Suprapubic skin (tissue), 4 donors: ENCODE data around the gene ATL2. TPM values are rescaled to one million over a fixed set of nuclear protein-coding genes. Genes with fewer than 3 reads are reported as not detected.

Experiments used
- DNase-seq, 2 donors: peaks; one replicate each; pipeline ENCODE4 v3.0.0-alpha.2; 2019; ENCODE audit warnings: low spot score in 2 of 2
- H3K27ac ChIP-seq: fragments of 200-600 bp; sonication (generic); one replicate; pipeline ENCODE4 v1.5.1; 2019
- H3K27me3 ChIP-seq: fragments of 200-600 bp; sonication (generic); one replicate; pipeline ENCODE4 v1.5.1; 2019
- H3K36me3 ChIP-seq: fragments of 200-600 bp; sonication (generic); one replicate; pipeline ENCODE4 v1.5.1; 2019
- H3K4me1 ChIP-seq: fragments of 200-600 bp; sonication (generic); one replicate; pipeline ENCODE4 v1.5.1; 2019
- H3K4me3 ChIP-seq: fragments of 200-600 bp; sonication (generic); one replicate; pipeline ENCODE4 v1.5.1; 2019; ENCODE audit warnings: mild to moderate bottlenecking
- H3K9me3 ChIP-seq: fragments of 200-600 bp; sonication (generic); one replicate; pipeline ENCODE4 v1.5.1; 2019
- EP300 ChIP-seq: sonication (generic); formaldehyde crosslinking; IDR thresholded peaks from one replicate; pipeline ENCODE4 v1.6.1; 2017; ENCODE audit warnings: antibody characterized with exemption
- POLR2A ChIP-seq, 2 donors: fragments of 450-650 bp; IDR thresholded peaks; one replicate each; pipeline ENCODE4 v1.6.1; 2017; ENCODE audit warnings: antibody characterized with exemption in 2 of 2, mild to moderate bottlenecking in 2 of 2, moderate library complexity in 2 of 2
- POLR2AphosphoS5 ChIP-seq, 3 donors: sonication (generic); formaldehyde crosslinking; IDR thresholded peaks; one replicate each; pipeline ENCODE4 v1.6.1; 2017; ENCODE audit warnings: antibody characterized with exemption in 3 of 3
- WGBS: methylation state at CpG from one replicate; pipeline ENCODE4 v1.1.5; 2018; 5-methylcytosine and 5-hydroxymethylcytosine counted together
- total RNA-seq, 4 donors: library from RNA; depleted of rRNA; stranded (reverse); fragments of >200 nt; gene quantifications; one replicate each; pipeline ENCODE4 v1.1.0, GENCODE V29; 2016
- TF ChIP-seq, protein P1 (sequence below), 2 donors: fragments of 200-600 bp in 1 of 2; fragments of 450-650 bp in 1 of 2; sonication (generic) in 1 of 2; IDR thresholded peaks; one replicate each; pipeline ENCODE4 v1.5.1; 2016 to 2019; ENCODE audit warnings: antibody characterized with exemption in 2 of 2, mild to moderate bottlenecking in 1 of 2, moderate library complexity in 1 of 2

ATL2 gene
- total RNA-seq, 4 donors from 2014 or later, result 144 to 230 (median 170) TPM

DNA sequence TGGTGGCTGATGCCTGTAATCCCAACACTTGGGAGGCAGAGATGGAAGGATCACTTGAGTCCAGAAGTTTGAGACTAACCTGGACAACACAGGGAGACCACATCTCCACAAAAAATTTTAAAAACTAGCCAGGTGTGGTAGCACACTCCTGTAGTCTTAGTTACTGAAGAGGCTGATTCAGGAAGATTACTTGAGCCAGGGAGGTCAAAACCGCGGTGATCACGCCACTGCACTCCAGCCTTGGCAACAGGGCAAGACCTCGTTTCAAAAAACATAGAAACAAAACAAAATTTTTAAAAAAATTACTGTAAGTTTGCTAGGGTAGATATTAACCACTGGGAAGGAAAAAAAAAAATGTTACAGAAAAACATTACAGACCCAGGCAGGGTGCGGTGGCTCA, 5.8 kb downstream of the ATL2 start:
- no peaks in the 10 kb centered on the region for H3K9me3 ChIP-seq
- 79% methylated on average over 5 of the region's 5 CpGs for WGBS
- no peaks in the 10 kb centered on the region for H3K27me3 ChIP-seq
- no peak overlapping the region for H3K4me3 ChIP-seq
- H3K4me1 ChIP-seq, result peaks cover 45% of the 10 kb centered on the region
- H3K36me3 ChIP-seq, result no peaks in the 10 kb centered on the region
- DNase-seq, result no peak
- no peak overlapping the region for H3K27ac ChIP-seq
- no peak for TF ChIP-seq POLR2A (IDR thresholded peaks at IDR 0.05)
- TF ChIP-seq POLR2AphosphoS5 (IDR thresholded peaks at IDR 0.05), result no peak
- no peak for TF ChIP-seq EP300
- TF ChIP-seq, protein P1, sequence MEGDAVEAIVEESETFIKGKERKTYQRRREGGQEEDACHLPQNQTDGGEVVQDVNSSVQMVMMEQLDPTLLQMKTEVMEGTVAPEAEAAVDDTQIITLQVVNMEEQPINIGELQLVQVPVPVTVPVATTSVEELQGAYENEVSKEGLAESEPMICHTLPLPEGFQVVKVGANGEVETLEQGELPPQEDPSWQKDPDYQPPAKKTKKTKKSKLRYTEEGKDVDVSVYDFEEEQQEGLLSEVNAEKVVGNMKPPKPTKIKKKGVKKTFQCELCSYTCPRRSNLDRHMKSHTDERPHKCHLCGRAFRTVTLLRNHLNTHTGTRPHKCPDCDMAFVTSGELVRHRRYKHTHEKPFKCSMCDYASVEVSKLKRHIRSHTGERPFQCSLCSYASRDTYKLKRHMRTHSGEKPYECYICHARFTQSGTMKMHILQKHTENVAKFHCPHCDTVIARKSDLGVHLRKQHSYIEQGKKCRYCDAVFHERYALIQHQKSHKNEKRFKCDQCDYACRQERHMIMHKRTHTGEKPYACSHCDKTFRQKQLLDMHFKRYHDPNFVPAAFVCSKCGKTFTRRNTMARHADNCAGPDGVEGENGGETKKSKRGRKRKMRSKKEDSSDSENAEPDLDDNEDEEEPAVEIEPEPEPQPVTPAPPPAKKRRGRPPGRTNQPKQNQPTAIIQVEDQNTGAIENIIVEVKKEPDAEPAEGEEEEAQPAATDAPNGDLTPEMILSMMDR (IDR thresholded peaks at IDR 0.05), result no peak

DNA sequence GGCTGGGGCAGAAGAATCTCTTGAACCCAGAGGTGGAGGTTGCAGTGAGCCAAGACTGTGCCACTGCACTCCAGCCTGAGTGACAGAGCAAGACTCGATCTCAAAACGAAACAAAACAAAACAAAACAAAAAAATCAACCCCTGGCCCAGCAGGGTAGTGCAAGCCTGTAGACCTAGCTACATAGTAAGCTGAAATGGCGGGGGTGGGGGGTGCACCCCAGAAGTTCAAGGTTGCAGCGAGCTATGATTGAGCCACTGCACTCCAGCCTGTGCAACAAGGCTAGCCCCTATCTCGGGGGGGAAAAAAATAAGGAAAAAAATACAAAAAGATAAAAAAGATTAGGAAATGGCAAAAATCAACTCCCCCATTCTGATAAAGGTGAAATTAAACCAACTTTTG, 6.4 kb downstream of the ATL2 start:
- Histone ChIP-seq H3K4me1 (peaks cover 43% of the 10 kb centered on the region), H3K9me3 (no peaks in the 10 kb centered on the region), H3K27ac (no peak overlapping the region), H3K36me3 (no peaks in the 10 kb centered on the region), H3K27me3 (no peaks in the 10 kb centered on the region), H3K4me3 (no peak overlapping the region)
- TF ChIP-seq, protein P1 (IDR thresholded peaks at IDR 0.05), result no peak
- TF ChIP-seq EP300, result no peak
- TF ChIP-seq POLR2A (IDR thresholded peaks at IDR 0.05), result no peak
- no peak for TF ChIP-seq POLR2AphosphoS5 (IDR thresholded peaks at IDR 0.05)
- WGBS, result 89% methylated on average over 5 of the region's 5 CpGs
- DNase-seq, result no peak

DNA sequence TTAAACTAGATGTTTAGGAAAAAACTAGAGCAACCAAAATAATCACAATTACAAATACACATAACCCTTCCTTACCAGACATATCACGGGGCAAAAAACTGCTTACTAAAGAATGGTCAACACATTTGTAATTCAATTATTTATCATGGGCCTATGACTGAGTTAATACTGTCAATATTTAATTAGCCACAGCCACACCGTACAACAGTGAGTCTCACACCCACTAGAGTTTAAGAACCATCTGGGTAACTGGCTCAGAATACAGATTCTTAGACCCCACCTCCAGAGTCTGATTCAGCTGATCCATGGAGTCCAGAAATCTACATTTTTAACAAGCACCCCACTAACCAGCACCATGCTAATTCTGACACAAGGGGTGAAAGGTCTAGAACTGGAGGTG, 14.8 kb downstream of the ATL2 start:
- no peak overlapping the region for H3K27ac ChIP-seq
- H3K27me3 ChIP-seq, result no peaks in the 10 kb centered on the region
- H3K4me3 ChIP-seq, result no peak overlapping the region
- no peak for DNase-seq
- H3K4me1 ChIP-seq, result peaks cover 10% of the 10 kb centered on the region
- no peaks in the 10 kb centered on the region for H3K9me3 ChIP-seq
- peaks cover 4% of the 10 kb centered on the region for H3K36me3 ChIP-seq
- 44% methylated on average over 2 of the region's 2 CpGs for WGBS
- no peak for TF ChIP-seq EP300
- TF ChIP-seq, protein P1 (IDR thresholded peaks at IDR 0.05), result no peak
- no peak for TF ChIP-seq POLR2A (IDR thresholded peaks at IDR 0.05)
- TF ChIP-seq POLR2AphosphoS5 (IDR thresholded peaks at IDR 0.05), result no peak

DNA sequence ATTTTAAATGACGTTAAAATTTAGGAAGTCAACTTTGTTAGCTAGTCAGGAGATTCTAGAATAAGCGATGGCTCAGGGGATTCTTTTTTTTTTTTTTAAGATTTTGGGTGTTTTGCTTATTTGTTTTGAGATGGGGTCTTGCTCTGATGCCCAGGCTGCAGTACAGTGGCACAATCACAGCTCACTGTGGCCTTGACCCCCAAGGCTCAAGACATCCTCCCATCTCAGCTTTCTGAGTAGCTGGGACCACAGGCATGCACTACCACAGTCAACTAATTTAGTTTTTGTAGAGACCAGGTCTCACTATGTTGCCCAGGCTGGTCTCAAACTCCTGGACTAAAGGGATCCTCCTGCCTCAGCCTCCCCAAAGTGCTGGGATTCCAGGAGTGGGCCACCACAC, 16.9 kb downstream of the ATL2 start:
- H3K27me3 ChIP-seq, result no peaks in the 10 kb centered on the region
- no peaks in the 10 kb centered on the region for H3K9me3 ChIP-seq
- H3K4me1 ChIP-seq, result peaks cover 8% of the 10 kb centered on the region
- H3K4me3 ChIP-seq, result no peak overlapping the region
- H3K27ac ChIP-seq, result no peak overlapping the region
- H3K36me3 ChIP-seq, result peaks cover 4% of the 10 kb centered on the region
- TF ChIP-seq POLR2A (IDR thresholded peaks at IDR 0.05) (no peak), EP300 (no peak), POLR2AphosphoS5 (IDR thresholded peaks at IDR 0.05) (no peak)
- TF ChIP-seq, protein P1 (IDR thresholded peaks at IDR 0.05), result no peak
- no peak for DNase-seq
- WGBS, result 96% methylated on average over 2 of the region's 2 CpGs

DNA sequence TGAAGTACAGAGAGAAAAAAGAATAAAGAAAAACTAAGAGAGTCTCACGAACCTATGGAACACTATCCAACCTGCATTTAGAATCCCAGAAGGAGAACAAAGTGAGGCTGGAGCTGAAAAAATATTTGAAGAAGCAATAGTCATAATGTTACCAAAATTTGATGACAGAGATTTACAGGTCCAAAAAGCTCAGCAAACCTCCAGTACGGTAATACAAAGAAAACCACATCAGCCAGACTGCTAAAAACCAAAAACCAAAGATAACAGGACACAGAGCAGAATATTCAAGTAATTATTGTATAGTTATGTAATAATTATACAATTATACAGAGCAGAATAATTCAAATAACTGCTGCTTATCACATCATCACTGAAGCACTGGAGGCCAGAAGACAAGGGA, 23.7 kb downstream of the ATL2 start:
- no peak for TF ChIP-seq POLR2AphosphoS5 (IDR thresholded peaks at IDR 0.05)
- TF ChIP-seq POLR2A (IDR thresholded peaks at IDR 0.05), result no peak
- no peak for TF ChIP-seq EP300
- TF ChIP-seq, protein P1 (IDR thresholded peaks at IDR 0.05), result no peak
- no peak for DNase-seq
- no peaks in the 10 kb centered on the region for H3K27me3 ChIP-seq
- H3K9me3 ChIP-seq, result no peaks in the 10 kb centered on the region
- 83% methylated on average over 2 of the region's 2 CpGs for WGBS
- H3K4me3 ChIP-seq, result no peak overlapping the region
- H3K4me1 ChIP-seq, result peaks cover 5% of the 10 kb centered on the region
- H3K27ac ChIP-seq, result no peak overlapping the region
- peaks cover 4% of the 10 kb centered on the region for H3K36me3 ChIP-seq
